ENCODE data around the gene PIGV.
"Not testable (repeated sequence)": the region's sequence is repeated elsewhere in the genome, so short reads cannot be mapped to it uniquely, and the experiment has no call there.

The PIGV gene

DNA sequence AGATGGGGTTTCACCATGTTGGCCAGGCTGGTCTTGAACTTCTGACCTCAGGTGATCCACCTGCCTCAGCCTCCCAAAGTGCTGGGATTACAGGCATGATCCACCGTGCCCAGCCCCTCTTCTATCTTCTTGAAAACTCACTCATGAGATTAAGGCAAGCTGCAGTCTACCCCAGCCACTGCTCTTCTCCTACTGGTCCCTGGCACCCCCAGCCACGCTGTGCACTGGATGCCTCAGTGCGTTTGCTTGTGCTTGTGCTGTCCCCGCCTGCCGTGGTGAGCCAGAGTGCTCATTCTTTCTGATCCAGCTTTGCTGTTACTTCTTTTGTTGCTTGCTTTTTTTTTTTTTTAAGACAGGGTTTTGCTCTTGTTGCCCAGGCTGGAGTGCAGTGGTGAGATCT lies 49.9 kb downstream of the PIGV start:
- peaks cover 61% of the 10 kb centered on the region for H3K36me3 ChIP-seq (ENCODE audit: insufficient read depth, low read length)

DNA sequence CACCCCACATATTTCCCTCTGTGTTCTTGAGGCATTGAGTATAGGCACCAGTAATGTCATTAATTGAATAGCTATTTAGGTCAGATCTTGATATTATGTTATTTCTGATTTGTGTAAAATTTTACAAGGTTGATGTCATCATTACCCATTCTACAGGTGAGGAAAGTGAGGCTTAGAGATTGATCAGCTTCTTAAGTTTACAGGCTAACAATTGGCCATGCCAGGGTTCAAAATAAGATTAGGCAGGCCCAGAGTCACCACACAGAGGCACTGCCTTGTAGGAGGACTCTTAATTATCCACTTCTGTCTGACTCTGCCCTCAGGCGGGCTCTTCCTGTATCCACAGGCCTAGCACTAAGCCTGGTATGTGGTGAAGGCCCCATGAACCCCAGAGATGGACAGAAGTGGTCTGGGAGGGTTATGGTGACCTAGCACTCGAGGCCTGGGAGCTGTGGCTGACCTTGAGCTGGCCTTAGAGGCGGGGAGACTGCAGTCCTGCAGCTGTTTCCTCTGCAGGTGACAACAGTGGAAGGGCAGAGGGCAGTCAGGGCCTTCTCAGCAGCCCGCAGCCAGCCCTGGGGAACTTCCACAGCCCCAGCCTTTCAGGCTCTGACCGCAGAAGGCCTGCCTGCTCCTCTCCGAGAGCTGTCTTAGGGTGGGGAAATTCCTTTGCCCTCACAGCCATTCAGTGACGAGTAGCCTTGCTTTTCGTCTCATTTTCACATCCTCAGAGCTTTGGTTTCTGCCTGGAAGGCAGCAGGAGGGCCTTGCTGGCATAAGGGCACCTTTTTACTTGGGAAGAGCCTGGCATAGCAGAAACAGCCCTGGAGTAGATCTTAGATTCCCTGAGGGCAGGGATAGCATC lies 51.0 kb downstream of the PIGV start:
- no peaks in the 10 kb centered on the region for H3K9me3 ChIP-seq (ENCODE audit: low read length)
- H3K4me3 ChIP-seq (ENCODE audit: low read length): no peak overlapping the region
- no peak overlapping the region for H2AFZ ChIP-seq (ENCODE audit: low read depth, low read length)
- no peaks in the 10 kb centered on the region for H3K27me3 ChIP-seq (ENCODE audit: insufficient read depth, low read length)
- peaks cover 52% of the 10 kb centered on the region for H3K36me3 ChIP-seq (ENCODE audit: insufficient read depth, low read length)
- no peaks in the 10 kb centered on the region for H3K4me1 ChIP-seq (ENCODE audit: insufficient read depth, low read length)

More for the DNA sequence above, 49.9 kb downstream of the PIGV start:
- not testable (repeated sequence) for H3K4me3 ChIP-seq (ENCODE audit: low read length); H3K9me3 ChIP-seq (ENCODE audit: low read length); H3K4me1 ChIP-seq (ENCODE audit: insufficient read depth, low read length); H3K27me3 ChIP-seq (ENCODE audit: insufficient read depth, low read length); H2AFZ ChIP-seq (ENCODE audit: low read depth, low read length)

DNA sequence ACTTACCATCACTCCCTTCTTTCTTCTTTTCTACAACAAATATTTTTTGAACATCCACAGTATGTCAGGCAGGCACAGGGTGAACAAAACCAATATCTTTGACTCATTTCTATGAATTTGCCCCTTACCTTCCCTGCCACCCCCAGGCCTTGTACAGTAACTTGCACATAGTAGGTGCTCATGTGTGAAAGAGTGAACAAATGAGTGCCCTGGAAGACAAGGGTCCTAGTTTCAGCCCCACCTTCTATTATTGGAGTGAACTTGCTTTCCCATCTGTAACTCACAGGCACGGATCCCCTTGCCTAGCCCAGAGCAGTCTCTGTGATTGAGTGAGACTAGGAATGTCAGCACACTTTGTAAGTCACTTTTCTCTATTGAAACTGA lies 51.6 kb downstream of the PIGV start:
- no peak overlapping the region for H2AFZ ChIP-seq (ENCODE audit: low read depth, low read length)
- no peak overlapping the region for H3K4me3 ChIP-seq (ENCODE audit: low read length)
- no peaks in the 10 kb centered on the region for H3K4me1 ChIP-seq (ENCODE audit: insufficient read depth, low read length)
- no peaks in the 10 kb centered on the region for H3K27me3 ChIP-seq (ENCODE audit: insufficient read depth, low read length)
- H3K36me3 ChIP-seq (ENCODE audit: insufficient read depth, low read length): peaks cover 46% of the 10 kb centered on the region
- no peaks in the 10 kb centered on the region for H3K9me3 ChIP-seq (ENCODE audit: low read length)

DNA sequence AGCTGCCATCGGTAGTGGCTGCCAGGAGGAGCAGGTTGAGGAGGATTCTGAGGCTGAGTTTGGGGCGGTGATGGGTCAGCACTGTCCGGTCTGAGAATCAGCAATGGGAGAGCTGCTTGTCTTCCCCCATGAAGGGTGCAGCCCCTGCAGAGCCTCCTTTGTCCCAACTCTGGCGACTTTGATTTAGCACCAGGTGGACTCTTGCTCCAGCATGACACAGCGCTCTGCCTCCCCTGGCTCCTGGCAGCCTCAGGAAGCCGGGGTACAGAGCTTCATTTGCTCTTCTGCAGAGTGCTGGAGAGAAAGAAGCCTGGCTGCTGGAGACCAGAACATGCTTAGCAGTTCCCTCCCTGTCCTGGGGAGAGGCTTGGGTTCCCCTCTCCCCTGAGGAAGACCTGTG lies 52.0 kb downstream of the PIGV start:
- Histone ChIP-seq H3K27me3 (ENCODE audit: insufficient read depth, low read length) (no peaks in the 10 kb centered on the region), H2AFZ (ENCODE audit: low read depth, low read length) (no peak overlapping the region), H3K4me3 (ENCODE audit: low read length) (no peak overlapping the region), H3K36me3 (ENCODE audit: insufficient read depth, low read length) (peaks cover 42% of the 10 kb centered on the region), H3K4me1 (ENCODE audit: insufficient read depth, low read length) (no peaks in the 10 kb centered on the region), H3K9me3 (ENCODE audit: low read length) (no peaks in the 10 kb centered on the region)

DNA sequence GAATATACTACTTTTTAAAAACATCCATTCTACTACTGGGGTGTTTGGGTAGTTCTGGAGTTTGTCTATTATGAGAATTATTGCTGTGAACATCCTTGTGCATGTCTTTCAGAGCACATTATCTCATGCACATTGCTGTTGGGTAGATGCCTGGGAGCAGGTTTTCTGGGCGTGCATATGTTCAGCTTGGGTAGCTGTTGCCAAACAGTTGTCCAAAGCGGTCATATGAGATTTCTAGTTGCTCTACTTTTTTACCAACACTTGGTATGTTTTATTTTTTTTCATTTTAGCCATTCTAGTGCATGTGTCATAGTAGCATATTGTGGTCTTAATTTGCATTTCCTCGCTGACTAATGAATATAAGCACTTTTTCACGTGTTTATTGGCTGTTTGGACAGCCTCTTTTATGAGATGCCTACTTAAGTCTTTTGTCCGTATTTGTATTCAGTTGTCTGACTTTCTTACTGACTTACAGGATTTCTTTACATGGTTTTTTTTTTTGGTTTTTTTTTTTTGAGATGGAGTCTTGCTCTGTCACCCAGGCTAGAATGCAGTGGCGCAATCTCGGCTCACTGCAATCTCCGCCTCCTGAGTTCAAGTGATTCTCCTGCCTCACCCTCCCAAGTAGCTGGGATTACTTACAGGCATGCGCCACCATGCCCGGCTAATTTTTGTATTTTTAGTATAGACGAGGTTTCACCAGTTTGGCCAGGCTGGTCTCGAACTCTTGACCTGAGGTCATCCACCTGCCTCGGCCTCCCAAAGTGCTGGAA lies 56.9 kb downstream of the PIGV start:
- no peak overlapping the region for H2AFZ ChIP-seq (ENCODE audit: low read depth, low read length)
- H3K36me3 ChIP-seq (ENCODE audit: insufficient read depth, low read length): peaks cover 38% of the 10 kb centered on the region
- H3K9me3 ChIP-seq (ENCODE audit: low read length): no peaks in the 10 kb centered on the region
- H3K4me1 ChIP-seq (ENCODE audit: insufficient read depth, low read length): no peaks in the 10 kb centered on the region
- H3K4me3 ChIP-seq (ENCODE audit: low read length): no peak overlapping the region
- no peaks in the 10 kb centered on the region for H3K27me3 ChIP-seq (ENCODE audit: insufficient read depth, low read length)

DNA sequence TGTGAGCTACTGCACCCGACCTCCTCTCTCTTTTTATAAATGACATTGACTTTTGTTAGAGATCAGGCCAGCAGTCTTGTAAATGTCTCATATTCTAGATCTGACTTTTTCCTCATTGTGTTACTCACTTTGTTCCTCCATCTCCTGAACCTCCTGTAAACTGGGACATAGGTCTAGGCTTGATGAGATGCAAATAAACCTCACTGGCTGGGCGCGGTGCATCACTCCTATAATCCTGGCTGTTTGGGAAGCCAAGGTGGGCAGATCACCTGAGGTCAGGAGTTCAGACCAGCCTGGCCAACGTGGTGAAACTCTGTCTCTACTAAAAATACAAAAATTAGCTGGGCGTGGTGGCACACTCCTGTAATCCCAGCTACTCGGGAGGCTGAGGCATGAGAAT lies 60.1 kb downstream of the PIGV start:
- H3K27me3 ChIP-seq (ENCODE audit: insufficient read depth, low read length); H3K4me3 ChIP-seq (ENCODE audit: low read length); H3K4me1 ChIP-seq (ENCODE audit: insufficient read depth, low read length); H3K9me3 ChIP-seq (ENCODE audit: low read length); H2AFZ ChIP-seq (ENCODE audit: low read depth, low read length): not testable (repeated sequence)
- peaks cover 51% of the 10 kb centered on the region for H3K36me3 ChIP-seq (ENCODE audit: insufficient read depth, low read length)
